Lung (tissue), 12 donors: ENCODE measurements around the gene ZNHIT3. TPM values are rescaled to one million over a fixed set of nuclear protein-coding genes. Genes with fewer than 3 reads are reported as not detected.
"Not testable (repeated sequence)": the region's sequence is repeated elsewhere in the genome, so short reads cannot be mapped to it uniquely, and the experiment has no call there.

Experiments
- ATAC-seq: fragments of 200-7000 bp; cut with Tn5 transposase; one replicate; pipeline ENCODE4 v1.9.1; 2020; ENCODE audit warnings: moderate number of reproducible peaks; ENCODE audit not compliant: insufficient read depth, low FRiP score
- DNase-seq, 3 donors: peaks; one replicate each; pipeline ENCODE4 v3.0.0-alpha.2; 2013 to 2017
- H3K27ac ChIP-seq, 2 donors: one replicate each; pipeline ENCODE4 v1.5.1; 2013; ENCODE audit warnings: mild to moderate bottlenecking in 2 of 2, moderate library complexity in 2 of 2, control low read depth in 1 of 2, inconsistent platforms in 1 of 2, low read depth in 1 of 2, low read length in 1 of 2
- H3K27me3 ChIP-seq, 3 donors: one replicate each; pipeline ENCODE4 v1.5.1; 2013; ENCODE audit warnings: low read length in 2 of 3; ENCODE audit not compliant: control insufficient read depth in 3 of 3, insufficient read depth in 3 of 3
- H3K36me3 ChIP-seq, 4 donors: one replicate each; pipeline ENCODE4 v1.5.1; 2013; ENCODE audit warnings: low read length in 4 of 4, mild to moderate bottlenecking in 1 of 4, moderate library complexity in 1 of 4; ENCODE audit not compliant: control insufficient read depth in 4 of 4, insufficient read depth in 4 of 4
- H3K4me1 ChIP-seq, 5 donors: one replicate each; pipeline ENCODE4 v1.5.1; 2013; ENCODE audit warnings: low read length in 5 of 5, mild to moderate bottlenecking in 2 of 5, moderate library complexity in 1 of 5; ENCODE audit not compliant: control insufficient read depth in 5 of 5, insufficient read depth in 5 of 5
- H3K4me3 ChIP-seq: one replicate; pipeline ENCODE4 v1.5.1; 2013; ENCODE audit warnings: mild to moderate bottlenecking, control low read depth, moderate library complexity
- H3K9ac ChIP-seq, 2 donors: one replicate each; pipeline ENCODE4 v1.5.1; 2013; ENCODE audit warnings: low read length in 2 of 2, control low read depth in 1 of 2; ENCODE audit not compliant: insufficient read depth in 1 of 2
- H3K9me3 ChIP-seq, 4 donors: one replicate each; pipeline ENCODE4 v1.5.1; 2013; ENCODE audit warnings: low read length in 3 of 4, mild to moderate bottlenecking in 1 of 4, moderate library complexity in 1 of 4; ENCODE audit not compliant: control insufficient read depth in 4 of 4, insufficient read depth in 3 of 4
- WGBS, 2 donors: extraction: QIAGEN DNeasy Blood & Tissue Kit; methylation state at CpG; one replicate each; pipeline ENCODE4 v1.1.7; 2013; 5-methylcytosine and 5-hydroxymethylcytosine counted together
- polyA plus RNA-seq, 2 donors: library from polyadenylated mRNA; stranded (reverse); fragments of 200-250 nt; gene quantifications; one replicate each; pipeline ENCODE4 v1.2.1, GENCODE V29; 2013
- total RNA-seq, 2 donors: library from RNA; depleted of rRNA in 1 of 2; stranded (reverse); fragments of >200 nt in 1 of 2; gene quantifications; one replicate each; pipeline ENCODE4 v1.2.1, GENCODE V29; 2014 to 2021
- TF ChIP-seq, protein P1 (sequence below): IDR thresholded peaks from 2 replicates; pipeline ENCODE4 v1.5.1; 2012; ENCODE audit warnings: mild to moderate bottlenecking; ENCODE audit errors: control extremely low read depth, extremely low read depth
- donor health status: control.
- donor health status: control.
- donor health status: Bipolar disorder and iron deficiency.
- donor health status: healthy.
- donor health status: DM: yes; HTN: yes; CAD: no.

ZNHIT3 gene
- total and polyA plus RNA-seq, 4 donors = 23.0 to 35.2 (median 33.6) TPM

GRCh38 chr17:36482611-36483504 is 3.6 kb upstream of the ZNHIT3 start:
- H3K27ac ChIP-seq = no peak overlapping the region
- WGBS, 2 donors = 6 to 7% methylated on average over 74 to 79 of the region's 79 CpGs
- H3K27me3 ChIP-seq = peaks cover 6 to 28% (median 7%) of the 10 kb centered on the region in 3 donors
- peak overlapping the region; percentile 37 for H3K4me3 ChIP-seq
- no peaks in the 10 kb centered on the region for H3K36me3 ChIP-seq
- H3K4me1 ChIP-seq = peaks cover 0 to 18% (median 4%) of the 10 kb centered on the region in 5 donors
- no peak overlapping the region for H3K9ac ChIP-seq
- ATAC-seq (peak; percentile 80), DNase-seq (peak; percentile 83 to 89 (median 84))
- no peaks in the 10 kb centered on the region for H3K9me3 ChIP-seq
- TF ChIP-seq, protein P1, sequence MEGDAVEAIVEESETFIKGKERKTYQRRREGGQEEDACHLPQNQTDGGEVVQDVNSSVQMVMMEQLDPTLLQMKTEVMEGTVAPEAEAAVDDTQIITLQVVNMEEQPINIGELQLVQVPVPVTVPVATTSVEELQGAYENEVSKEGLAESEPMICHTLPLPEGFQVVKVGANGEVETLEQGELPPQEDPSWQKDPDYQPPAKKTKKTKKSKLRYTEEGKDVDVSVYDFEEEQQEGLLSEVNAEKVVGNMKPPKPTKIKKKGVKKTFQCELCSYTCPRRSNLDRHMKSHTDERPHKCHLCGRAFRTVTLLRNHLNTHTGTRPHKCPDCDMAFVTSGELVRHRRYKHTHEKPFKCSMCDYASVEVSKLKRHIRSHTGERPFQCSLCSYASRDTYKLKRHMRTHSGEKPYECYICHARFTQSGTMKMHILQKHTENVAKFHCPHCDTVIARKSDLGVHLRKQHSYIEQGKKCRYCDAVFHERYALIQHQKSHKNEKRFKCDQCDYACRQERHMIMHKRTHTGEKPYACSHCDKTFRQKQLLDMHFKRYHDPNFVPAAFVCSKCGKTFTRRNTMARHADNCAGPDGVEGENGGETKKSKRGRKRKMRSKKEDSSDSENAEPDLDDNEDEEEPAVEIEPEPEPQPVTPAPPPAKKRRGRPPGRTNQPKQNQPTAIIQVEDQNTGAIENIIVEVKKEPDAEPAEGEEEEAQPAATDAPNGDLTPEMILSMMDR = peak; percentile 90

DNA sequence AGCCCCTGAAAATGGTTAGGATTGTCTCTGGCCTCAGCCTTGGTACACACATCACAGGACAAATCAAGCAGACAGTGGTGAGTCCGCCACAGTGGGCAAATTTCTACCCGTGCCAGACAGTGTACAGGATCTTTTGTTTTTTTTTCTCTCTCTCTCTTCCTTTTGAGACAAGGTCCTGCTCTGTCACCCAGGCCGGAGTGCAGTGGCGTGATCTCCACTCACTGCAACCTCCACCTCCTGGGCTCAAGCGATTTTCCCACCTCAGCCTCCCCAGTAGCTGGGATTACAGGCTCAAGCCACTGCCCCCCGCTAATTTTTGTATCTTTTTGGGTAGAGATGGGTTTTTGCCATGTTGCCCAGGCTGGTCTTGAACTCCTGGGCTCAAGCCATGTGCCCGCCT is 2.5 kb upstream of the ZNHIT3 start:
- peaks cover 5 to 23% (median 7%) of the 10 kb centered on the region in 3 donors for H3K27me3 ChIP-seq
- not testable (repeated sequence) for H3K9ac ChIP-seq, ATAC-seq, H3K4me3 ChIP-seq, DNase-seq, H3K27ac ChIP-seq, H3K9me3 ChIP-seq, H3K36me3 ChIP-seq
- 88 to 90% methylated on average over 7 of the region's 7 CpGs for WGBS, 2 donors
- peaks cover 0 to 18% (median 4%) of the 10 kb centered on the region in 5 donors for H3K4me1 ChIP-seq

DNA sequence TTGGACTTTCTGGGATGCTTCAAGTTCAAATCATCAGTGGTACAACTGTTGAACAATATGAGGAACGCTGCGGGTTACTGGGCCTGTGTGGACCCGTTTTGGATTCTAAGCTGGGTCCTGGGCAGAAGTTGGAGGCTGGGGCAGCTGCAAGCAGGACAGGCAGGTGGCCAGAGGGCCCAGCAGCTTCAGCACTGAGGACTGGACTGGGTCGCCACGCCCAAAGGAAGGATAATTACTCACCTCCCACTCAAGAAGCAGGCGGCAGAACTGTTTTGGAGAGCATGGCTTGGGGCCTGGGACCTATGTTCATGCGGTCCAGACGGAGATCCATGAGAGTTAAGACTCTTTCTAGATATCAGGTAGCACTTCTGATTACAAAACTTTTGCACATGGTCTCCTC is 1.5 kb upstream of the ZNHIT3 start:
- peaks cover 3 to 14% (median 7%) of the 10 kb centered on the region in 3 donors for H3K27me3 ChIP-seq
- no peak for DNase-seq
- H3K27ac ChIP-seq = no peak overlapping the region
- 93 to 95% methylated on average over 8 of the region's 8 CpGs for WGBS, 2 donors
- no peak overlapping the region for H3K9ac ChIP-seq
- H3K4me1 ChIP-seq = peaks cover 0 to 18% (median 4%) of the 10 kb centered on the region in 5 donors
- TF ChIP-seq, protein P1 = no peak
- no peak overlapping the region for H3K4me3 ChIP-seq
- no peaks in the 10 kb centered on the region for H3K9me3 ChIP-seq
- H3K36me3 ChIP-seq = peaks cover 0 to 9% (median 3%) of the 10 kb centered on the region in 4 donors
- no peak for ATAC-seq

- 42 to 43% methylated on average over 10 of the region's 10 CpGs for WGBS, 2 donors
- Histone ChIP-seq H3K9ac (peak overlapping the region in 1 of 2 donors; percentile 43), H3K9me3 (no peaks in the 10 kb centered on the region), H3K36me3 (peaks cover 0 to 9% (median 3%) of the 10 kb centered on the region in 4 donors), H3K27ac (peak overlapping the region; percentile 4 to 10), H3K27me3 (peaks cover 3 to 10% (median 7%) of the 10 kb centered on the region in 3 donors), H3K4me3 (peak overlapping the region; percentile 86), H3K4me1 (peaks cover 0 to 18% (median 4%) of the 10 kb centered on the region in 5 donors)
- ATAC-seq = no peak
- TF ChIP-seq, protein P1 = no peak
- DNase-seq = no peak
Observed at GRCh38 chr17:36485805-36486203, 677 bp upstream of the ZNHIT3 start.
